Endothelial cell of umbilical vein (primary cell): ENCODE results near the gene SLC38A1. TPM values are rescaled to one million over a fixed set of nuclear protein-coding genes. Genes with fewer than 3 reads are reported as not detected.

Experiments
- BruUV-seq: library from RNA; stranded (reverse); fragments of 400-500 nt; replicated peaks from 2 replicates; lab custom pipeline; 2021; lab: Mats Ljungman, UMichigan
- CTCF ChIA-PET: fragments of 300-600, 350-600 bp; sonication (Branson Sonifier 250); formaldehyde crosslinking; loops from one replicate; lab custom pipeline; 2021; ENCODE audit warnings: antibody characterized with exemption, inconsistent platforms; lab: Charles Lee
- POLR2A ChIA-PET: fragments of 300-600, 350-600 bp; sonication (Branson Sonifier 250); formaldehyde crosslinking; loops from one replicate; lab custom pipeline; 2021; ENCODE audit warnings: antibody characterized with exemption, inconsistent platforms; lab: Charles Lee
- DNase-seq: peaks from one replicate; pipeline ENCODE4 v3.0.0-alpha.2; 2011; ENCODE audit warnings: low read depth, low spot score
- FAIRE-seq: peaks from 2 replicates; lab custom pipeline; 2011; peaks lifted over from hg19 to GRCh38; lab: Jason Lieb, UNC
- H2AFZ ChIP-seq: 2 replicates; pipeline ENCODE4 v1.6.0; 2012; ENCODE audit warnings: low read depth, low read length, control low read depth, inconsistent platforms
- H3K27ac ChIP-seq: 2 replicates; pipeline ENCODE4 v1.5.1; 2011; ENCODE audit warnings: low read depth, mild to moderate bottlenecking, control low read depth, low read length, moderate library complexity; ENCODE audit not compliant: insufficient read depth
- H3K27me3 ChIP-seq, 2 experiments: 2 replicates each; pipeline versions ENCODE4 v1.6.0 to v1.6.1; 2011; ENCODE audit warnings: low read length in 2 of 2, mixed read lengths in 1 of 2; ENCODE audit not compliant: control insufficient read depth in 2 of 2, insufficient read depth in 2 of 2
- H3K36me3 ChIP-seq, 2 experiments: 2 replicates in 1 of 2; 3 replicates in 1 of 2; pipeline ENCODE4 v1.5.1; 2011; ENCODE audit warnings: low read length in 2 of 2, mild to moderate bottlenecking in 1 of 2, moderate library complexity in 1 of 2; ENCODE audit not compliant: control insufficient read depth in 2 of 2, insufficient read depth in 2 of 2; ENCODE audit errors: extremely low read depth in 1 of 2
- H3K4me1 ChIP-seq: 3 replicates; pipeline ENCODE4 v1.5.1; 2011; ENCODE audit warnings: mild to moderate bottlenecking, low read length; ENCODE audit not compliant: control insufficient read depth, insufficient read depth; ENCODE audit errors: extremely low read depth
- H3K4me2 ChIP-seq: 2 replicates; pipeline ENCODE4 v1.6.1; 2011; ENCODE audit warnings: low read length, control low read depth, mixed read lengths; ENCODE audit not compliant: insufficient read depth
- H3K4me3 ChIP-seq, 3 experiments: fragments of 200-600 bp in 1 of 3; sonication (generic), shearing (Covaris generic) in 1 of 3; replicated peaks in 1 of 3; 2 replicates each; pipeline ENCODE4 v1.5.1; 2011 to 2016; ENCODE audit warnings: control low read depth in 3 of 3, low read length in 3 of 3, mild to moderate bottlenecking in 2 of 3, inconsistent platforms in 1 of 3, low read depth in 1 of 3, moderate library complexity in 1 of 3; ENCODE audit not compliant: insufficient read depth in 1 of 3
- H3K79me2 ChIP-seq: 2 replicates; pipeline ENCODE4 v1.6.0; 2012; ENCODE audit warnings: low read length, inconsistent platforms; ENCODE audit not compliant: control insufficient read depth, insufficient read depth
- H3K9ac ChIP-seq: replicated peaks from 2 replicates; pipeline ENCODE3; 2011; ENCODE audit warnings: low read length, control low read depth; ENCODE audit not compliant: insufficient read depth; ENCODE audit errors: extremely low read depth
- H3K9me1 ChIP-seq: replicated peaks from 3 replicates; pipeline ENCODE4 v1.6.0; 2011; ENCODE audit warnings: mild to moderate bottlenecking, low read length; ENCODE audit not compliant: control insufficient read depth, insufficient read depth; ENCODE audit errors: extremely low read depth
- H3K9me3 ChIP-seq: replicated peaks from 2 replicates; pipeline ENCODE4 v1.5.1; 2012; ENCODE audit warnings: low read length, inconsistent platforms; ENCODE audit not compliant: control insufficient read depth, insufficient read depth
- H4K20me1 ChIP-seq: replicated peaks from 2 replicates; pipeline ENCODE3; 2011; ENCODE audit warnings: mild to moderate bottlenecking, low read length; ENCODE audit not compliant: control insufficient read depth, insufficient read depth; ENCODE audit errors: extremely low read depth
- EZH2 ChIP-seq: IDR thresholded peaks from 2 replicates; pipeline ENCODE4 v1.6.1; 2012; ENCODE audit warnings: borderline replicate concordance, low read depth, mild to moderate bottlenecking, moderate library complexity, low read length, inconsistent platforms; ENCODE audit not compliant: severe bottlenecking
- FOS ChIP-seq: IDR thresholded peaks from 2 replicates; pipeline ENCODE4 v1.6.1; 2011; ENCODE audit warnings: mild to moderate bottlenecking, low read length, moderate library complexity, borderline replicate concordance; ENCODE audit not compliant: insufficient read depth
- GATA2 ChIP-seq: IDR thresholded peaks from 2 replicates; pipeline ENCODE4 v1.7.0; 2011; ENCODE audit warnings: low read depth, mild to moderate bottlenecking, moderate library complexity, mixed read lengths, low read length; ENCODE audit not compliant: insufficient read length, insufficient read depth
- JUN ChIP-seq: IDR thresholded peaks from 2 replicates; pipeline ENCODE4 v1.6.1; 2011; ENCODE audit warnings: borderline replicate concordance, low read depth; ENCODE audit not compliant: insufficient read length, insufficient read depth
- MYC ChIP-seq: IDR thresholded peaks from one replicate; pipeline ENCODE4 v1.6.1; 2011; ENCODE audit warnings: mild to moderate bottlenecking, low read depth, low read length
- POLR2A ChIP-seq: IDR thresholded peaks from 2 replicates; pipeline ENCODE4 v1.6.1; 2012; ENCODE audit warnings: low read depth, mild to moderate bottlenecking, control low read depth, low read length
- POLR2AphosphoS5 ChIP-seq: IDR thresholded peaks from 2 replicates; pipeline ENCODE4 v1.6.1; 2012; ENCODE audit warnings: low read depth, mild to moderate bottlenecking, control low read depth, low read length, moderate library complexity; ENCODE audit not compliant: insufficient read depth
- dilution Hi-C: fragments of 300-500 bp; cut with MboI; formaldehyde crosslinking; loops from one replicate; pipeline ENCODE4 v1.15.0; 2019; ENCODE audit warnings: low sequenced_read_pairs; ENCODE audit not compliant: extremely low pct_ligation_motif_present
- intact Hi-C: fragments of 100-400 bp; cut with micrococcal nuclease; formaldehyde crosslinking; loops from one replicate; pipeline ENCODE4 v1.10.0; 2022
- polyA plus RNA-seq, 4 experiments: library from polyadenylated mRNA; depleted of rRNA in 3 of 4; stranded (reverse) in 3 of 4; unstranded in 1 of 4; fragments of >200 nt; gene quantifications; 2 replicates each; pipeline versions ENCODE4 v1.2.1 to v1.2.3, GENCODE V29; 2011 to 2012; ENCODE audit warnings: missing spikeins in 1 of 4
- total RNA-seq: library from RNA; stranded (reverse); gene quantifications from 2 replicates; pipeline ENCODE4 v1.2.3, GENCODE V29; 2021
- TF ChIP-seq, protein P1 (sequence below), 2 donors: IDR thresholded peaks; 1 replicate in 1 of 2; 2 replicates in 1 of 2; pipeline ENCODE4 v1.5.1; 2011; ENCODE audit warnings: low read length in 2 of 2, mild to moderate bottlenecking in 2 of 2, moderate library complexity in 2 of 2, control low read depth in 1 of 2, inconsistent platforms in 1 of 2, low read depth in 1 of 2; ENCODE audit not compliant: insufficient read depth in 1 of 2; ENCODE audit errors: extremely low read depth in 1 of 2
- TF ChIP-seq, protein P2 (sequence below): IDR thresholded peaks from 2 replicates; pipeline ENCODE4 v1.6.1; 2011; ENCODE audit not compliant: insufficient read depth, insufficient read length

The SLC38A1 gene
- total and polyA plus RNA-seq, 2 donors (not counting 3 experiments of a cell fraction or from before 2014, with no cell fraction given) = 23.6 to 86.4 TPM

DNA sequence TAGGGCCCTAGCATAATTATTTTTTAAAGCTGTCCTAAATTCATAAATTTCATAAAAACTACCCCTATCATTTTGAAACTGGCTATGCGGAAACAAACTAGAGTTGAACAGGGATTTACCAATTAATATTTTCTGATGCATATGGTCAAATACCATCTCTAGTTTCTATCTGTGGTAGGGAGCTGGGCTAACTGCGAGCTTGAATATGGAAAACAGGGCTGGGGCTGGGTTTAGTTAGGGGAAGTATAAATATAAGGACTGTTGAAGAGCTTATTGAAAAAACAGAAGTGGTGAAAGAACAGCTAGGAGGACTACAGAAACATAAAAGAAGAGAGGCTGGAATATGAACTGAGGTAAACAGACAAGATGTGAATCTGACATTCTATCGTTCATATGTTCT lies 91.8 kb downstream of the SLC38A1 start:
- dilution Hi-C loops = no loop called here
- H3K9me3 ChIP-seq = no peaks in the 10 kb centered on the region
- no peaks in the 10 kb centered on the region for H3K36me3 ChIP-seq
- FAIRE-seq (no peak), DNase-seq (no peak)
- H3K4me1 ChIP-seq = peaks cover 4% of the 10 kb centered on the region
- intact Hi-C loops = no loop called here
- no peaks in the 10 kb centered on the region for H3K79me2 ChIP-seq
- TF ChIP-seq MYC = no peak
- no peak for TF ChIP-seq POLR2A
- TF ChIP-seq JUN = no peak
- TF ChIP-seq, protein P1, sequence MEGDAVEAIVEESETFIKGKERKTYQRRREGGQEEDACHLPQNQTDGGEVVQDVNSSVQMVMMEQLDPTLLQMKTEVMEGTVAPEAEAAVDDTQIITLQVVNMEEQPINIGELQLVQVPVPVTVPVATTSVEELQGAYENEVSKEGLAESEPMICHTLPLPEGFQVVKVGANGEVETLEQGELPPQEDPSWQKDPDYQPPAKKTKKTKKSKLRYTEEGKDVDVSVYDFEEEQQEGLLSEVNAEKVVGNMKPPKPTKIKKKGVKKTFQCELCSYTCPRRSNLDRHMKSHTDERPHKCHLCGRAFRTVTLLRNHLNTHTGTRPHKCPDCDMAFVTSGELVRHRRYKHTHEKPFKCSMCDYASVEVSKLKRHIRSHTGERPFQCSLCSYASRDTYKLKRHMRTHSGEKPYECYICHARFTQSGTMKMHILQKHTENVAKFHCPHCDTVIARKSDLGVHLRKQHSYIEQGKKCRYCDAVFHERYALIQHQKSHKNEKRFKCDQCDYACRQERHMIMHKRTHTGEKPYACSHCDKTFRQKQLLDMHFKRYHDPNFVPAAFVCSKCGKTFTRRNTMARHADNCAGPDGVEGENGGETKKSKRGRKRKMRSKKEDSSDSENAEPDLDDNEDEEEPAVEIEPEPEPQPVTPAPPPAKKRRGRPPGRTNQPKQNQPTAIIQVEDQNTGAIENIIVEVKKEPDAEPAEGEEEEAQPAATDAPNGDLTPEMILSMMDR (IDR thresholded peaks at IDR 0.05; ENCODE audit: extremely low read depth in 1 of 2, insufficient read depth in 1 of 2, low read depth in 1 of 2, low read length in 2 of 2) = no peak
- no peak overlapping the region for H3K4me3 ChIP-seq
- no peak overlapping the region for H2AFZ ChIP-seq
- H3K4me2 ChIP-seq = no peak overlapping the region
- ChIA-PET CTCF (interaction anchor here (1.0 kb wide), 1 partner anchor 52 kb away, joined by 3 read pairs; no protein-coding TSS in a partner anchor), POLR2A (no interaction called here)
- no peaks in the 10 kb centered on the region for H3K9me1 ChIP-seq
- peaks cover 0 to 3% of the 10 kb centered on the region in 2 experiments for H3K27me3 ChIP-seq
- H4K20me1 ChIP-seq = no peaks in the 10 kb centered on the region
- H3K9ac ChIP-seq = no peak overlapping the region
- no TSS peak for BruUV-seq
- no peak overlapping the region for H3K27ac ChIP-seq

DNA sequence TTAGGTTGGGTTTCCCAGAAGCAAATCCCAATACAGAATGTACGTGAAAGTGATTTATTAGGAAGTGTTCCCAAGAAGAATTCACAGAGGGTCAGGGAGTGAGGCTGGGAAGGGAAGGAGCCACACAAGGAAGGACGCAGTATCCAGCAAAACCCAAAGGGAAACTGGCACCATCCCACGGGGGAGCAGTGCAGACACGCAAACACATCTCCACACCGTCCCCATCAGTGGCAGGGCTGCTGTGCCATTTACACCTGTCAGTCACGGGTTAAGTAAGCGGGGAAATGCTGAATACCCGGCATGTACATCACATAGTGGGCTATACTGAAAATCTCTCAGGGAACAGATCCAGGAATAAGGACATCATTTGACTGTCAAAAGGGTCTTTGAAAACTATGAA lies 93.9 kb downstream of the SLC38A1 start:
- H3K27ac ChIP-seq = no peak overlapping the region

More for the DNA sequence above, 93.9 kb downstream of the SLC38A1 start:
- Histone ChIP-seq H3K36me3 (no peaks in the 10 kb centered on the region), H3K9me3 (no peaks in the 10 kb centered on the region), H2AFZ (no peak overlapping the region), H3K9ac (no peak overlapping the region), H3K4me3 (no peak overlapping the region), H3K4me2 (no peak overlapping the region), H3K27me3 (peaks cover 0 to 3% of the 10 kb centered on the region in 2 experiments), H3K79me2 (no peaks in the 10 kb centered on the region), H4K20me1 (no peaks in the 10 kb centered on the region), H3K9me1 (no peaks in the 10 kb centered on the region), H3K4me1 (peaks cover 4% of the 10 kb centered on the region)
- no TSS peak for BruUV-seq
- ChIA-PET POLR2A (no interaction called here), CTCF (no interaction called here)
- dilution Hi-C loops = no loop called here
- intact Hi-C loops = no loop called here
- no peak for FAIRE-seq
- no peak for TF ChIP-seq POLR2AphosphoS5
- TF ChIP-seq GATA2 = no peak
- TF ChIP-seq, protein P2, sequence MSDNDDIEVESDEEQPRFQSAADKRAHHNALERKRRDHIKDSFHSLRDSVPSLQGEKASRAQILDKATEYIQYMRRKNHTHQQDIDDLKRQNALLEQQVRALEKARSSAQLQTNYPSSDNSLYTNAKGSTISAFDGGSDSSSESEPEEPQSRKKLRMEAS = no peak
- TF ChIP-seq, protein P1 (IDR thresholded peaks at IDR 0.05; ENCODE audit: extremely low read depth in 1 of 2, insufficient read depth in 1 of 2, low read depth in 1 of 2, low read length in 2 of 2) = no peak
- TF ChIP-seq POLR2A = no peak
- TF ChIP-seq FOS = no peak
- TF ChIP-seq EZH2 = no peak
- no peak for TF ChIP-seq JUN
- TF ChIP-seq MYC = no peak
- no peak for DNase-seq
